Liver (tissue), 9 donors: Measurements from ENCODE around the gene APBB1. TPM values are rescaled to one million over a fixed set of nuclear protein-coding genes. Genes with fewer than 3 reads are reported as not detected.
A peak's percentile ranks its signal among the peaks of the same experiment; 100 is the strongest.

ENCODE experiments used
- DNase-seq: peaks from one replicate; pipeline ENCODE4 v3.0.0-alpha.2; 2017; ENCODE audit warnings: low spot score
- H3K27ac ChIP-seq, 2 donors: one replicate each; pipeline ENCODE4 v1.7.0; 2013; ENCODE audit warnings: inconsistent platforms in 2 of 2, low read length in 2 of 2, control low read depth in 1 of 2, low read depth in 1 of 2, mild to moderate bottlenecking in 1 of 2
- H3K27me3 ChIP-seq, 4 donors: one replicate each; pipeline versions ENCODE4 v1.6.1 to v1.7.0; 2013; ENCODE audit warnings: low read length in 3 of 4, inconsistent platforms in 1 of 4, mild to moderate bottlenecking in 1 of 4, moderate library complexity in 1 of 4; ENCODE audit not compliant: control insufficient read depth in 4 of 4, insufficient read depth in 4 of 4
- H3K36me3 ChIP-seq, 4 donors: one replicate each; pipeline versions ENCODE4 v1.6.1 to v1.7.0; 2013; ENCODE audit warnings: low read length in 3 of 4, mild to moderate bottlenecking in 3 of 4, low read depth in 1 of 4, moderate library complexity in 1 of 4; ENCODE audit not compliant: control insufficient read depth in 4 of 4, insufficient read depth in 3 of 4
- H3K4me1 ChIP-seq, 4 donors: one replicate each; pipeline versions ENCODE4 v1.6.1 to v1.7.0; 2013; ENCODE audit warnings: low read length in 3 of 4, mild to moderate bottlenecking in 3 of 4, moderate library complexity in 1 of 4; ENCODE audit not compliant: control insufficient read depth in 4 of 4, insufficient read depth in 4 of 4
- H3K4me3 ChIP-seq, 3 donors: one replicate each; pipeline versions ENCODE4 v1.6.1 to v1.7.0; 2013; ENCODE audit warnings: low read length in 3 of 3, control low read depth in 1 of 3, low read depth in 1 of 3, mild to moderate bottlenecking in 1 of 3
- H3K9ac ChIP-seq, 2 donors: one replicate each; pipeline ENCODE4 v1.7.0; 2013; ENCODE audit warnings: low read length in 2 of 2, mild to moderate bottlenecking in 2 of 2, moderate library complexity in 2 of 2, control low read depth in 1 of 2, low read depth in 1 of 2
- H3K9me3 ChIP-seq, 4 donors: one replicate each; pipeline versions ENCODE4 v1.6.1 to v1.7.0; 2013; ENCODE audit warnings: low read length in 3 of 4; ENCODE audit not compliant: control insufficient read depth in 4 of 4
- CTCF ChIP-seq: fragments of 150-350 bp; IDR thresholded peaks from 2 replicates; pipeline ENCODE4 v1.5.1; 2017; ENCODE audit warnings: improper control_type of control experiment, low read depth, low read length; ENCODE audit not compliant: missing input control
- FOXA2 ChIP-seq: IDR thresholded peaks from 2 replicates; pipeline ENCODE4 v1.6.1; 2016; ENCODE audit warnings: antibody characterized with exemption
- GABPA ChIP-seq, 2 donors: IDR thresholded peaks in 1 of 2; conservative IDR thresholded peaks in 1 of 2; 2 replicates each; pipeline ENCODE4 v1.6.1; 2016; ENCODE audit warnings: antibody characterized with exemption in 2 of 2, mild to moderate bottlenecking in 1 of 2, moderate library complexity in 1 of 2
- HNF4A ChIP-seq, 2 donors: conservative IDR thresholded peaks; 2 replicates each; pipeline ENCODE4 v1.6.1; 2016; ENCODE audit warnings: antibody characterized with exemption in 2 of 2, mild to moderate bottlenecking in 2 of 2
- JUND ChIP-seq, 2 donors: IDR thresholded peaks; 2 replicates each; pipeline ENCODE4 v1.6.1; 2016; ENCODE audit warnings: antibody characterized with exemption in 2 of 2
- MAX ChIP-seq: IDR thresholded peaks from 2 replicates; pipeline ENCODE4 v1.6.1; 2016; ENCODE audit warnings: antibody characterized with exemption
- NR2F2 ChIP-seq: IDR thresholded peaks from 2 replicates; pipeline ENCODE4 v1.6.1; 2016; ENCODE audit warnings: antibody characterized with exemption
- RXRA ChIP-seq, 2 donors: IDR thresholded peaks; 2 replicates each; pipeline ENCODE4 v1.6.1; 2017 to 2018; ENCODE audit warnings: antibody characterized with exemption in 2 of 2, mild to moderate bottlenecking in 1 of 2
- SP1 ChIP-seq: IDR thresholded peaks from 2 replicates; pipeline ENCODE4 v1.6.1; 2018; ENCODE audit warnings: antibody characterized with exemption, mild to moderate bottlenecking
- TAF1 ChIP-seq: conservative IDR thresholded peaks from 2 replicates; pipeline ENCODE4 v1.6.1; 2016; ENCODE audit warnings: antibody characterized with exemption, mild to moderate bottlenecking
- ZBTB33 ChIP-seq: IDR thresholded peaks from 2 replicates; pipeline ENCODE4 v1.6.1; 2016; ENCODE audit warnings: antibody characterized with exemption
- WGBS: extraction: QIAGEN DNeasy Blood & Tissue Kit; methylation state at CpG from one replicate; pipeline ENCODE4 v1.1.7; 2013; 5-methylcytosine and 5-hydroxymethylcytosine counted together
- polyA plus RNA-seq, 2 donors: library from polyadenylated mRNA; stranded (reverse) in 1 of 2; unstranded in 1 of 2; fragments of 200-250 nt in 1 of 2; fragments of >200 nt in 1 of 2; fragmentation: Nextera tagmentation in 1 of 2; extraction: Ambion mirVana in 1 of 2; gene quantifications; one replicate each; pipeline versions ENCODE4 v1.2.1 to v1.2.3, GENCODE V29; 2013 to 2015
- total RNA-seq, 2 donors: library from RNA; depleted of rRNA; stranded (reverse); fragments of >200 nt; gene quantifications; one replicate each; pipeline ENCODE4 v1.2.3, GENCODE V29; 2014
- donor health status: healthy.
- donor health status: healthy.
- donor health status: healthy.
- donor health status: healthy.
- donor health status: healthy.

APBB1 gene
- total and polyA plus RNA-seq, 4 donors, result 2.5 to 8.6 (median 6.3) TPM

GRCh38 chr11:6410695-6411430 is 8.0 kb downstream of the APBB1 start:
- TF ChIP-seq RXRA (IDR thresholded peaks at IDR 0.05), result no peak
- TF ChIP-seq HNF4A (conservative IDR thresholded peaks at IDR 0.05), result no peak
- TF ChIP-seq ZBTB33, result no peak
- no peak for TF ChIP-seq GABPA (IDR thresholded peaks at IDR 0.05 in 1 of 2, conservative IDR thresholded peaks at IDR 0.05 in 1 of 2)
- no peak for TF ChIP-seq CTCF
- TF ChIP-seq MAX, result no peak
- TF ChIP-seq FOXA2, result no peak
- peaks cover 0 to 4% (median 0%) of the 10 kb centered on the region in 4 donors for H3K4me1 ChIP-seq

GRCh38 chr11:6406370-6406769 is 12.5 kb downstream of the APBB1 start:
- TF ChIP-seq MAX (no peak), HNF4A (conservative IDR thresholded peaks at IDR 0.05) (peak; percentile 43 to 64)
- 23% methylated on average over 2 of the region's 2 CpGs for WGBS
- Histone ChIP-seq H3K4me1 (peaks cover 0 to 4% (median 0%) of the 10 kb centered on the region in 4 donors), H3K4me3 (no peak overlapping the region), H3K27me3 (no peaks in the 10 kb centered on the region), H3K9ac (no peak overlapping the region), H3K9me3 (no peaks in the 10 kb centered on the region), H3K27ac (no peak overlapping the region), H3K36me3 (peaks cover 0 to 6% (median 0%) of the 10 kb centered on the region in 4 donors)
- DNase-seq, result no peak

More at GRCh38 chr11:6410695-6411430, 8.0 kb downstream of the APBB1 start:
- Histone ChIP-seq H3K9me3 (no peaks in the 10 kb centered on the region), H3K27ac (no peak overlapping the region), H3K9ac (no peak overlapping the region), H3K4me3 (no peak overlapping the region), H3K36me3 (peaks cover 0 to 6% (median under 1%) of the 10 kb centered on the region in 4 donors), H3K27me3 (no peaks in the 10 kb centered on the region)
- 98% methylated on average over 23 of the region's 23 CpGs for WGBS
- DNase-seq, result no peak

GRCh38 chr11:6405846-6406245 is 13.0 kb downstream of the APBB1 start:
- TF ChIP-seq HNF4A (conservative IDR thresholded peaks at IDR 0.05), result no peak
- TF ChIP-seq NR2F2, result no peak
- TF ChIP-seq SP1, result no peak
- TF ChIP-seq GABPA (IDR thresholded peaks at IDR 0.05 in 1 of 2, conservative IDR thresholded peaks at IDR 0.05 in 1 of 2), result no peak
- no peak for TF ChIP-seq TAF1
- TF ChIP-seq CTCF, result no peak
- TF ChIP-seq JUND (IDR thresholded peaks at IDR 0.05), result no peak
- Histone ChIP-seq H3K4me3 (no peak overlapping the region), H3K9me3 (no peaks in the 10 kb centered on the region), H3K36me3 (peaks cover 0 to 6% (median 0%) of the 10 kb centered on the region in 4 donors), H3K4me1 (peaks cover 0 to 4% (median 0%) of the 10 kb centered on the region in 4 donors), H3K9ac (no peak overlapping the region), H3K27me3 (no peaks in the 10 kb centered on the region), H3K27ac (no peak overlapping the region)
- DNase-seq, result no peak
- WGBS, result 97% methylated on average over 6 of the region's 6 CpGs
